ENCODE data around the gene TSPAN16.

GRCh38 chr19:11273296-11273695 is 22.7 kb upstream of the TSPAN16 start:
- TF ChIP-seq, protein P1, sequence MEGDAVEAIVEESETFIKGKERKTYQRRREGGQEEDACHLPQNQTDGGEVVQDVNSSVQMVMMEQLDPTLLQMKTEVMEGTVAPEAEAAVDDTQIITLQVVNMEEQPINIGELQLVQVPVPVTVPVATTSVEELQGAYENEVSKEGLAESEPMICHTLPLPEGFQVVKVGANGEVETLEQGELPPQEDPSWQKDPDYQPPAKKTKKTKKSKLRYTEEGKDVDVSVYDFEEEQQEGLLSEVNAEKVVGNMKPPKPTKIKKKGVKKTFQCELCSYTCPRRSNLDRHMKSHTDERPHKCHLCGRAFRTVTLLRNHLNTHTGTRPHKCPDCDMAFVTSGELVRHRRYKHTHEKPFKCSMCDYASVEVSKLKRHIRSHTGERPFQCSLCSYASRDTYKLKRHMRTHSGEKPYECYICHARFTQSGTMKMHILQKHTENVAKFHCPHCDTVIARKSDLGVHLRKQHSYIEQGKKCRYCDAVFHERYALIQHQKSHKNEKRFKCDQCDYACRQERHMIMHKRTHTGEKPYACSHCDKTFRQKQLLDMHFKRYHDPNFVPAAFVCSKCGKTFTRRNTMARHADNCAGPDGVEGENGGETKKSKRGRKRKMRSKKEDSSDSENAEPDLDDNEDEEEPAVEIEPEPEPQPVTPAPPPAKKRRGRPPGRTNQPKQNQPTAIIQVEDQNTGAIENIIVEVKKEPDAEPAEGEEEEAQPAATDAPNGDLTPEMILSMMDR (conservative IDR thresholded peaks at IDR 0.05): no peak
- no peak for TF ChIP-seq EZH2 (IDR thresholded peaks at IDR 0.05; ENCODE audit: low read depth)

All from PC-9 (cell line).